Uterus (tissue), 4 donors: ENCODE results near the gene TJP2. TPM values are rescaled to one million over a fixed set of nuclear protein-coding genes. Genes with fewer than 3 reads are reported as not detected.

Source experiments
- DNase-seq, 2 donors: peaks; one replicate each; pipeline ENCODE4 v3.0.0-alpha.2; 2019 to 2020
- H3K27ac ChIP-seq, 2 donors: fragments of 200-600 bp; sonication (generic); 1 replicate in 1 of 2; 2 replicates in 1 of 2; pipeline ENCODE4 v1.5.1; 2016 to 2018
- H3K27me3 ChIP-seq, 2 donors: fragments of 200-600 bp; sonication (generic); one replicate each; pipeline ENCODE4 v1.5.1; 2018 to 2019; ENCODE audit warnings: control low read depth in 1 of 2
- H3K36me3 ChIP-seq, 2 donors: fragments of 200-600 bp; sonication (generic); one replicate each; pipeline ENCODE4 v1.5.1; 2019; ENCODE audit warnings: control low read depth in 1 of 2
- H3K4me1 ChIP-seq, 2 donors: fragments of 200-600 bp; sonication (generic); one replicate each; pipeline ENCODE4 v1.5.1; 2018 to 2019; ENCODE audit warnings: control low read depth in 1 of 2
- H3K4me3 ChIP-seq, 2 donors: fragments of 200-600 bp; sonication (generic); 1 replicate in 1 of 2; 2 replicates in 1 of 2; pipeline ENCODE4 v1.5.1; 2018 to 2019; ENCODE audit warnings: mild to moderate bottlenecking in 1 of 2
- H3K9me3 ChIP-seq, 2 donors: fragments of 200-600 bp; sonication (generic); one replicate each; pipeline ENCODE4 v1.5.1; 2019; ENCODE audit warnings: control low read depth in 1 of 2
- CTCF ChIP-seq, 4 experiments: fragments of 200-600 bp in 2 of 4; fragments of 450-650 bp in 2 of 4; sonication (generic) in 2 of 4; IDR thresholded peaks; one replicate each; pipeline ENCODE4 v1.5.1; 2016 to 2019; ENCODE audit warnings: antibody characterized with exemption in 4 of 4, mild to moderate bottlenecking in 2 of 4, moderate library complexity in 1 of 4
- POLR2A ChIP-seq, 2 donors: fragments of 450-650 bp; IDR thresholded peaks; one replicate each; pipeline ENCODE4 v1.6.1; 2016; ENCODE audit warnings: antibody characterized with exemption in 2 of 2, mild to moderate bottlenecking in 1 of 2, moderate library complexity in 1 of 2
- intact Hi-C: fragments of 100-400 bp; cut with DNase I; formaldehyde crosslinking; loops from one replicate; pipeline ENCODE4 v1.15.1; 2023; ENCODE audit warnings: low total_unique reads
- total RNA-seq, 4 donors: library from RNA; depleted of rRNA in 3 of 4; stranded (reverse); fragments of >200 nt in 3 of 4; gene quantifications; one replicate each; pipeline versions ENCODE4 v1.1.0 to v1.2.4, GENCODE V29; 2014 to 2023
- donor health status: DM: yes; HTN: yes; CAD: no.

Gene TJP2
- total RNA-seq, 4 donors from 2014 or later: 38.6 to 110 (median 44.7) TPM

GRCh38 chr9:69253057-69253456 lies 79.0 kb downstream of the TJP2 start:
- Histone ChIP-seq H3K36me3 (no peaks in the 10 kb centered on the region), H3K27ac (no peak overlapping the region)

DNA sequence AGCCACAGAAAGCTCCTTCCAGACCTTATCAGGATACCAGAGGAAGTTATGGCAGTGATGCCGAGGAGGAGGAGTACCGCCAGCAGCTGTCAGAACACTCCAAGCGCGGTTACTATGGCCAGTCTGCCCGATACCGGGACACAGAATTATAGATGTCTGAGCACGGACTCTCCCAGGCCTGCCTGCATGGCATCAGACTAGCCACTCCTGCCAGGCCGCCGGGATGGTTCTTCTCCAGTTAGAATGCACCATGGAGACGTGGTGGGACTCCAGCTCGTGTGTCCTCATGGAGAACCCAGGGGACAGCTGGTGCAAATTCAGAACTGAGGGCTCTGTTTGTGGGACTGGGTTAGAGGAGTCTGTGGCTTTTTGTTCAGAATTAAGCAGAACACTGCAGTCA lies 80.1 kb downstream of the TJP2 start:
- H3K27me3 ChIP-seq: no peaks in the 10 kb centered on the region
- H3K4me3 ChIP-seq: no peak overlapping the region
- DNase-seq: no peak
- no peaks in the 10 kb centered on the region for H3K9me3 ChIP-seq
- no peak overlapping the region for H3K27ac ChIP-seq
- intact Hi-C loops: no loop called here
- no peaks in the 10 kb centered on the region for H3K36me3 ChIP-seq
- H3K4me1 ChIP-seq: no peaks in the 10 kb centered on the region
- TF ChIP-seq CTCF (IDR thresholded peaks at IDR 0.05) (no peak), POLR2A (IDR thresholded peaks at IDR 0.05) (no peak)

More at GRCh38 chr9:69253057-69253456, 79.0 kb downstream of the TJP2 start:
- no peaks in the 10 kb centered on the region for H3K9me3 ChIP-seq
- no peaks in the 10 kb centered on the region for H3K27me3 ChIP-seq
- intact Hi-C loops: no loop called here
- no peak for DNase-seq
- no peak overlapping the region for H3K4me3 ChIP-seq
- no peaks in the 10 kb centered on the region for H3K4me1 ChIP-seq
- TF ChIP-seq CTCF (IDR thresholded peaks at IDR 0.05): no peak

DNA sequence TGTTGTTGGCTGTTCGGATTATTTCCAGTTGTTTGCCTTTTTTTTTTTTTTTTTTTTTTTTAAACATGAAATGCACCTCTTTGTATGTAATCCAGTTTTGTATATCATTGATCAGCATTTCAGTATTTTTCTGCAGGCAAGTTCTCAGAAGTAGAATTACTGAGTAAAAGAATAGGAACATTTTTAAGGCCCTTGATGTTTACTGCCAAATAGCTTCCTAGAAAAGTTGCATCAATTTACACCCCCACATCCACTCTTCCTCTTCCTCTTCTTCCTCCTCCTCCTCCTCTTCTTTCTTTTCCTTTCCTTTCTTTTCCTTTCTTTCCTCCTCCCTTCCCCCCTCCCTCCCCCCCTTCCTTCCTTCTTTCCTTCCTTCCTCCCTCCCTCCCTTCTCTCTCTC lies 81.5 kb downstream of the TJP2 start:
- H3K27ac ChIP-seq: no peak overlapping the region
- no peak for TF ChIP-seq POLR2A (IDR thresholded peaks at IDR 0.05)
- TF ChIP-seq CTCF (IDR thresholded peaks at IDR 0.05): no peak
- intact Hi-C loops: no loop called here

GRCh38 chr9:69258551-69258950 lies 84.5 kb downstream of the TJP2 start:
- intact Hi-C loops: no loop called here
- Histone ChIP-seq H3K27me3 (no peaks in the 10 kb centered on the region), H3K9me3 (no peaks in the 10 kb centered on the region), H3K27ac (no peak overlapping the region), H3K4me3 (no peak overlapping the region), H3K36me3 (no peaks in the 10 kb centered on the region), H3K4me1 (no peaks in the 10 kb centered on the region)
- TF ChIP-seq CTCF (IDR thresholded peaks at IDR 0.05) (no peak), POLR2A (IDR thresholded peaks at IDR 0.05) (no peak)
- no peak for DNase-seq

More for the DNA sequence above, 81.5 kb downstream of the TJP2 start:
- Histone ChIP-seq H3K4me3 (no peak overlapping the region), H3K27me3 (no peaks in the 10 kb centered on the region), H3K36me3 (no peaks in the 10 kb centered on the region), H3K9me3 (no peaks in the 10 kb centered on the region), H3K4me1 (no peaks in the 10 kb centered on the region)
- DNase-seq: no peak

DNA sequence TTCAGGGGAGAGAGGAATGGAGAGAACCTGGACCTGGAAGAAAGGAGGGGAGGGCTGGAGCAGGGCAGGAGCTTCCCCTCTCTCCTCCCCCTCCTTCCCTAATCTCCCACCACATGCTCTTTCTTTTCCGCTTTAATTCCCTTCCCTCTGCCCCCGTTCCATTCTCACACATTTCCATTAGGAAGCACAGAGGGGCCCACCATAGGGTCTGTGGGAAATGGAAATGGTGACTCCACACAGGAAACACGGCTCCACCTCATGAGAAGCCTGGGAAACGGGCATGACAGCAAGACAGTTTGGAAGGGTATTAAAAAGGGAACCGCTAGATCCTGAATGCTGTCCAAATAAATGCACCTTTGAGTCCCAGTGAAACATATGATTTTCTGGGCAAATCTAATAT lies 86.1 kb downstream of the TJP2 start:
- no peak for DNase-seq
- Histone ChIP-seq H3K27ac (no peak overlapping the region), H3K9me3 (no peaks in the 10 kb centered on the region), H3K36me3 (no peaks in the 10 kb centered on the region), H3K27me3 (no peaks in the 10 kb centered on the region), H3K4me3 (no peak overlapping the region), H3K4me1 (no peaks in the 10 kb centered on the region)
- intact Hi-C loops: no loop called here
- no peak for TF ChIP-seq POLR2A (IDR thresholded peaks at IDR 0.05)
- TF ChIP-seq CTCF (IDR thresholded peaks at IDR 0.05): no peak
